Germinal center (tissue), 1 donor: ENCODE data around the gene DARS2.
"Not testable (repeated sequence)": the region's sequence is repeated elsewhere in the genome, so short reads cannot be mapped to it uniquely, and the experiment has no call there.

Experiments used
- DNase-seq: peaks from one replicate; pipeline ENCODE4 v3.0.0; 2012; ENCODE audit warnings: mixed read lengths, low spot score

Gene DARS2

GRCh38 chr1:173862146-173862768 lies 37.8 kb downstream of the DARS2 start:
- not testable (repeated sequence) for DNase-seq

GRCh38 chr1:173862769-173863223 lies 38.3 kb downstream of the DARS2 start:
- no peak for DNase-seq

GRCh38 chr1:173863224-173864161 lies 39.0 kb downstream of the DARS2 start:
- DNase-seq = no peak

- no peak for DNase-seq
These were observed 39.9 kb downstream of the DARS2 start for GRCh38 chr1:173864179-173864867.

- DNase-seq = no peak
These were observed 41.1 kb downstream of the DARS2 start for GRCh38 chr1:173865468-173866164.

- DNase-seq = no peak
These were observed 42.1 kb downstream of the DARS2 start for GRCh38 chr1:173866413-173867115.

- no peak for DNase-seq
These were observed 42.8 kb downstream of the DARS2 start for GRCh38 chr1:173867141-173867752.

GRCh38 chr1:173867753-173868265 lies 43.3 kb downstream of the DARS2 start, which contains the start of gene GAS5:
TSS of gene GAS5 (minus strand) at chr1:173867989.
- peak; percentile 94 for DNase-seq

GRCh38 chr1:173868266-173869020 lies 44.0 kb downstream of the DARS2 start, which contains the start of gene ZBTB37:
TSS of gene ZBTB37 (plus strand) at chr1:173868380. CDS start at chr1:173870226, 1,846 bp downstream.
- peak; percentile 90 for DNase-seq

- DNase-seq = no peak
These were observed 44.5 kb downstream of the DARS2 start for GRCh38 chr1:173869021-173869359.

- no peak for DNase-seq
These were observed 46.0 kb downstream of the DARS2 start for GRCh38 chr1:173870252-173871075.

- DNase-seq = no peak
These were observed 46.6 kb downstream of the DARS2 start for GRCh38 chr1:173871091-173871490.

GRCh38 chr1:173871500-173871899 lies 47.0 kb downstream of the DARS2 start:
- DNase-seq = no peak

- no peak for DNase-seq
These were observed 52.3 kb downstream of the DARS2 start for GRCh38 chr1:173876732-173877131.

GRCh38 chr1:173878251-173878650 lies 53.8 kb downstream of the DARS2 start:
- DNase-seq = no peak

- DNase-seq = not testable (repeated sequence)
These were observed 56.6 kb downstream of the DARS2 start for GRCh38 chr1:173881117-173881516.

- DNase-seq = no peak
These were observed 60.2 kb downstream of the DARS2 start for GRCh38 chr1:173884701-173885100.

- DNase-seq = no peak
These were observed 62.5 kb downstream of the DARS2 start for GRCh38 chr1:173886746-173887611.
